ELF-1 (cell line): ENCODE measurements around the gene KYAT1.

Source experiments
- DNase-seq: peaks from one replicate; pipeline ENCODE4 v3.0.0-alpha.2; 2016; ENCODE audit warnings: low read depth, low spot score

The KYAT1 gene

GRCh38 chr9:128908372-128908771 is 26.6 kb upstream of the KYAT1 start:
- no peak for DNase-seq

- DNase-seq = no peak
Measured at GRCh38 chr9:128906741-128907140, 25.0 kb upstream of the KYAT1 start.

- no peak for DNase-seq
Measured at GRCh38 chr9:128905964-128906363, 24.2 kb upstream of the KYAT1 start.

GRCh38 chr9:128903871-128904620 is 22.3 kb upstream of the KYAT1 start:
- DNase-seq = no peak

GRCh38 chr9:128903079-128903461 is 21.3 kb upstream of the KYAT1 start:
- no peak for DNase-seq

- DNase-seq = no peak
Measured at GRCh38 chr9:128902351-128903078, 20.8 kb upstream of the KYAT1 start.

GRCh38 chr9:128901822-128902221 is 20.1 kb upstream of the KYAT1 start:
- no peak for DNase-seq

- no peak for DNase-seq
Measured at GRCh38 chr9:128901379-128901778, 19.6 kb upstream of the KYAT1 start.

- DNase-seq = no peak
Measured at GRCh38 chr9:128899566-128900322, 18.0 kb upstream of the KYAT1 start.

- no peak for DNase-seq
Measured at GRCh38 chr9:128898845-128899565, 17.3 kb upstream of the KYAT1 start.

GRCh38 chr9:128898382-128898781 is 16.6 kb upstream of the KYAT1 start:
- no peak for DNase-seq

- no peak for DNase-seq
Measured at GRCh38 chr9:128895556-128895955, 13.8 kb upstream of the KYAT1 start.

- no peak for DNase-seq
Measured at GRCh38 chr9:128894764-128895163, 13.0 kb upstream of the KYAT1 start.

- no peak for DNase-seq
Measured at GRCh38 chr9:128893354-128893753, 11.6 kb upstream of the KYAT1 start.

GRCh38 chr9:128892221-128892921 is 10.6 kb upstream of the KYAT1 start:
- DNase-seq = no peak

- no peak for DNase-seq
Measured at GRCh38 chr9:128891321-128892220, 9.8 kb upstream of the KYAT1 start.

GRCh38 chr9:128887914-128888350 is 6.2 kb upstream of the KYAT1 start:
- peak; percentile 80 for DNase-seq

GRCh38 chr9:128887049-128887448 is 5.3 kb upstream of the KYAT1 start:
- no peak for DNase-seq

GRCh38 chr9:128886211-128886891 is 4.6 kb upstream of the KYAT1 start:
- DNase-seq = no peak
